ENCODE results near the gene RANGRF. TPM values are rescaled to one million over a fixed set of nuclear protein-coding genes. Genes with fewer than 3 reads are reported as not detected.

RANGRF gene
- total and polyA plus RNA-seq, 9 of the 15 experiments (the other 6 are each of a cell fraction or from before 2014, with no cell fraction given) = 7.6 to 60.0 (median 16.0) TPM

- TF ChIP-seq CTCFL (IDR thresholded peaks at IDR 0.05; ENCODE audit: borderline replicate concordance, insufficient read depth, low read depth, low read length, poor library complexity, severe bottlenecking) (no peak), CREB5 (CRISPR knock-in tag; IDR thresholded peaks at IDR 0.05) (no peak), ZNF518B (CRISPR knock-in tag; IDR thresholded peaks at IDR 0.05) (no peak), SMARCC2 (IDR thresholded peaks at IDR 0.05; ENCODE audit: low read depth) (no peak), ZNF384 (IDR thresholded peaks at IDR 0.05; ENCODE audit: low read depth, low read length) (no peak), FOXO4 (CRISPR knock-in tag; IDR thresholded peaks at IDR 0.05) (no peak), HIVEP1 (CRISPR knock-in tag; IDR thresholded peaks at IDR 0.05) (no peak), CXXC5 (CRISPR knock-in tag; IDR thresholded peaks at IDR 0.05) (peak; percentile 72), GABPA (tag; conservative IDR thresholded peaks at IDR 0.05; ENCODE audit: low read depth) (no peak), STAT5B (CRISPR knock-in tag; IDR thresholded peaks at IDR 0.05) (no peak), CHAMP1 (IDR thresholded peaks at IDR 0.05) (no peak), MED1 (CRISPR knock-in tag; IDR thresholded peaks at IDR 0.05; ENCODE audit: borderline replicate concordance) (no peak), ZNF143 (CRISPR knock-in tag; IDR thresholded peaks at IDR 0.05) (no peak)
Observed at GRCh38 chr17:8248751-8249607, 39.5 kb upstream of the RANGRF start, which contains the start of gene PFAS (continued).

All from K562 (cell line).